GM21576 (cell line): ENCODE measurements around the gene OR4D9.

Experiments
- ATAC-seq: cut with Tn5 transposase; IDR thresholded peaks from one replicate; pipeline ENCODE4 v1.9.1; 2021; ENCODE audit warnings: mild to moderate bottlenecking, moderate library complexity; ENCODE audit not compliant: unreplicated experiment

Gene OR4D9

DNA sequence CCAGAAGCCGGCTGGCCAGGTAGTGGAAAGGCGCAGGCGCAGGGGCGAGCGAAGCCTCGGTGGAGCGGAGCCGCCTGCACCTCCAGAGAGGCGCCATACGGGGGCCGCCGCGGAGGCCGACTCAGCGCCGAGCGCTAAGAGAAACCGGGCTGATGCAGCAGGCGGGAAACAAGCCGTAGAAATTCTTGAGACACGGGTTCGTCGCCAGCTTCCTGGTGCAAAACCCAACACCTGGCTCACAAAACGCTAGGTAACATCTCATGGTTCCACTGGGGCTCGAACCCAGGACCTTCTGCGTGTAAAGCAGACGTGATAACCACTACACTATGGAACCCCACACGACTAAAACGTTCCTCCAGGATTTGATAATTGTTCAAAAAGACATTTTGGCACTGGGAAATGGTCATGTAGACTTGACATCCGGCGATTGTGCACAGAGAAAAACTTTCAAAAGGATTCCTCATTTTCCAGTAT, 39.1 kb downstream of the OR4D9 start:
- ATAC-seq, result peak; percentile 86

DNA sequence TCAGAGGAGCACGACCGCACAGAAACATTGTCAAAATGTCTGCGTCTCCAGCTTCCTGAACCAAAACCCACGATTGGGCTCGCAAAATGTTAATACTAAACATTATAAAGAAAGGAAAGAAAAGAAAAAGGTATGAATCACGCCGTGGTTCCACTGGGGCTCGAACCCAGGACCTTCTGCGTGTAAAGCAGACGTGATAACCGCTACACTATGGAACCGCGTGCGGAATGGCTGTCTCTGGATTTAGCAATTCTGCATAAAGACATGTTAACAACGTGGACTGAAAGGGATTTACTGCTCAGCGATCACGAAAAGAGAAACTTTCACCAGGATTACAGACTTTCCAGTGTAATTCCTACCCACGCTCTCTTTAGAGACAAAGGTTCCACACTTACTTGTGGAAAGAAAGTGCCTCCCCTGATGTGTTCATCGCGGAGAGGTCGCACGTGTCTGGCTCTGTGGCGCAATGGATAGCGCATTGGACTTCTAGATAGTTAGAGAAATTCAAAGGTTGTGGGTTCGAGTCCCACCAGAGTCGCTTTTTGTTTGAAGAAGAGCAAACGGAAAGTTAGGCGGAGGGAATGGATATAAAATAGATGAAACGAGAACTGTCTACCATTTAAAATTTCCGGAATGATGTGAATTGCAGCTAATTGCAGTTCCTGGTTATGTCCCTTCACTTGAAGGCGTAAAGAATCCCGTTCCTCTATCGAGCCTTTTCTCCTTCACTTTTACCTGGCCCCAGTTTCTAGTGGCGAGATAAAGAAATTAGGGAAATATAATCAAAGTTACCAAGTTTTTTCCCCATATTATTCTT, 39.7 kb downstream of the OR4D9 start:
- ATAC-seq, result peak; percentile 37

DNA sequence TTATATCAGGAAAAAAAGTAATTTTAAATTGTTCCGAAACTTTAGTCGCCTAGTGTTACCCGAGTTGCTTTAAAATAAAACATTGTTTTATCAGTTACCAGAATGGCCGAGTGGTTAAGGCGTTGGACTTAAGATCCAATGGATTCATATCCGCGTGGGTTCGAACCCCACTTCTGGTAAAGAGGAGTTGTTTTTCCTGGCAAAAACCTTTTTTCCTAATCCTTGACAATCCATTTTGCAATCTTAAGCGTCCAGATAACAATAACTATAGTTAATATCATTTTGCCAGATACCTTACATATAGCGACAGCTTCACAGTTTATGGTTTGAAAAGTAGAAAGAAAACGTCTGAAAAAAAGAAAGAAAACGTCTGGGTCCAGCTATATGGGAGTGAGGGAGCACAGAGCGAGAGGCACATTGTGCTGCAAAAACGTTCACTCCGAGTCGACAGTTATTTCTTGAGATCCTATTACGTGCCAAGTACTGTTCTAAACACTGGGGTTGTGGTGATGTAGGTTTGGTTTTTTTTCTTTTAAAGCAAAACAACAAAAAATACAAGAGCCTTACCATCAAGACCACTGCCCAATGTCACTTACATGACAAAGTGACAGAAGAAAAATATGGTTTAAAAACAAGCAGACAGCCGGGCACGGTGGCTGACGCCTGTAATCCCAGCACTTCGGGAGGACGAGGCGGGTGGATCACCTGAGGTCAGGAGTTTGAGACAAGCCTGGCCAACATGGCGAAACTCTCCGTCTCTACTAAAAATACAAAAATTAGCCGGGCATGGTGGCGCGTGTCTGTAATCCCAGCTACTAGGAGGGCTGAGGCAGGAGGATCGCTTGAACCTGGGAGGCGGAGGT, 40.6 kb downstream of the OR4D9 start:
- ATAC-seq, result no peak

DNA sequence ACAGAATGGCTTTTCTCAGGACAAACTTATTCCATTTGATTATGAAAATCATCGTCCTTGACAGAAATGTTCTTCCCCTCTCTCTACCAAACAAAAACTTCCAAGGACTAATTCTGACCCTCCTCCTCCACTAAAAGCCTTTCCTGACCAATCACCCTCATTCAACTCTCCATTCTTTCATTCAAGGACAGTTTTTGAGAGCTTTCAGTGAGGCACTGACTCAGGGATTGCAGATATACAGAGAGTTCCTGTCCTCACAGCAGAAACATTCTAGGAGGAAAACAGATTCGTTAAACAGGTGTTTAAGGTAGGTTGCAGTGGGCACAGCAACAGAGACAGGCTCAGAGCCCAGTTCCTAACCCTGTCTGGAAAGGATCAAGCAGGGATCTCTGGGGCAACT, 41.5 kb downstream of the OR4D9 start:
- no peak for ATAC-seq

DNA sequence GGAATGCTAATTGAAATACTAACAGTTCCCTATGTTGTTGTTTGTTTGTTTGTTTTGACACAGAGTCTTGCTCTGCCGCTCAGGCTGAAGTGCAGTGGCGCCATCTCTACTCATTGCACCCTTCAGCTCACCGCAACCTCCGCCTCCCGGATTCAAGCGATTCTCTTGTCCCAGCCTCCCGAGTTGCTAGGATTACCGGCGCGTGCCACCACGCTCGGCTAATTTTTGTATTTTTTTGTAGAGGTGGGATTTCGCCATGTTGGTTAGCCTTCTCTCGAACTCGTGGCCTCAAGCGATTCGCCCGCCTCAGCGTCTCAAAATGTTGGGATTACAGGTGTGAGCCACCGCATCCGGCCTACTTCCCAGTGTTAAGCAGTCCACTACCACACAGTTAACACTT, 42.0 kb downstream of the OR4D9 start:
- no peak for ATAC-seq

DNA sequence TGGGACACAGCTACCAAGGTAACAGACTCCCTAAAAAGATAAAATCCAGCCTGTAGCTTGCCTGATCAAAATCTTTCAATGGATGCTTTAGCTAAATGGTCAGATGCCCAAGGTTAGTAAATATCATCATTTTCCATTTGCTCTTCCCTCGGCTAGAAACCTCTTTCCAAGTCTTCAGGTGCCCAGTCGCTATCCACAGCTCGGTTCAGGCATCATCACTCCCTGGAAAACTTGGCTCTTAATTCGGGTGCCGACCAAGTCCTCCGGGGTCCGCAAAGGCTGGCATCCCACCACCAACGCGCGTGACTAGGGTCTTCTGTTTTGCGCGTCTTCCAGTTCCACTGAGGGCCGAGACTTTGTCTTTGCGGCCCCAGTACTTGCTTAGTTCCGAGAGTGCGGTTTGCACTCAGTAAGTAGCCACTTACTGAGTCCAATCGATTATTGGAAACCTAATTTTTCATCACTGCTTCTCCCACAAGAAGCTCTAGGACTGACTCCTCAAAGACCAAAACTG, 44.3 kb downstream of the OR4D9 start:
- no peak for ATAC-seq

DNA sequence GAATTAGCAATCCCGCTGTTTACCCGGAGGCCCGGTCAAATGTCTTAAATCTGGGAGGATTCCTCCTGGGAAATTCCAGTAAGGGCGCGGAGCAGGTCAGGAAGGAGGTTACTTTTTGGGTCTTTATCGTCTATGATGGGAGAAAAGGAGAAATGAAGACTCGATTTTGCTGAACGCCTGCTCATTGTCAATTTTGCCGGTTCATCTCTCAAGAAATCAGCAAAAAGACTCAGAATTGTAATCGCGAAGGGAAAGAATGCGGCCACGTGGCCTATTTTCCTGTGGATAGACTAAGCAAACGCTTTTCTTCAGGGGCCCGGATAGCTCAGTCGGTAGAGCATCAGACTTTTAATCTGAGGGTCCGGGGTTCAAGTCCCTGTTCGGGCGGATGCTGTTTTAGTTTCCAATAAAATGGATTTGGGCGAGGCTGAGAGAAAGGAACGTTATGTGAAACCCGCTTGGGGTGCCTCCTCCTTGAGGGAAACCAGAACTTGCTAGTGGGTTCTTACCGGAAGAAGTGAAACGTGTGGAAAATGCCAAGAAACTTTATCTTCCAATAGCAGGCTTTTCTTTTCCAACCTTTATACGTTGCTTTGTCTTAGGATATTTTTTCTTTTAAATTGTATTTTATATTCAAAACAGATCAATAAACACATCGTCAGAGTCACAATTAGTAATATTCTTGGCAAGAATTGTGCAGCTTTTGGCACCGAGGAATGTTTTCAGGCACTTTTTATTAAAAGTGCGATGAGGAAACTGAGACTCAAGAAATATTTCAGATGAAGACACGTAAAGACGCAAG, 45.0 kb downstream of the OR4D9 start:
- no peak for ATAC-seq

DNA sequence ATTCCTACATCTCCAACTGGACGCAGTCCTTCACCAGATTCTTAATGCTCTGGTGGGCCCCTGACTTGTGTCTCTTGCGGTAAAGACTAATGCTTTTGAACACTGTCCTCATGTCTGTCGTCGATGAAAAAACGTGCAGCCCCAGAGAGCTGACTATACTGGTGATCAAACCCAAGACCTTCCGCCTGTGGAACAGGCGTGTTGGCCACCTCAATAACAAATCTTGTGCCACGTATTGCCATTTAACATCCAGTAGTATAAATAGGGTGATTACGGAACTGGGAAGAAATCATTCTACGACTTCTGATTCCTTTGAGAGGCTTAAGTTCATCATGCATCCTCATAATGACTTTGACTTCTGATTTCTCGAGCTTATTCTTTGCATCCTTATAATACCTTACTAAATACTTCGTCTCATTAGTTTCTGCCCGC, 45.6 kb downstream of the OR4D9 start:
- ATAC-seq, result peak; percentile 12

DNA sequence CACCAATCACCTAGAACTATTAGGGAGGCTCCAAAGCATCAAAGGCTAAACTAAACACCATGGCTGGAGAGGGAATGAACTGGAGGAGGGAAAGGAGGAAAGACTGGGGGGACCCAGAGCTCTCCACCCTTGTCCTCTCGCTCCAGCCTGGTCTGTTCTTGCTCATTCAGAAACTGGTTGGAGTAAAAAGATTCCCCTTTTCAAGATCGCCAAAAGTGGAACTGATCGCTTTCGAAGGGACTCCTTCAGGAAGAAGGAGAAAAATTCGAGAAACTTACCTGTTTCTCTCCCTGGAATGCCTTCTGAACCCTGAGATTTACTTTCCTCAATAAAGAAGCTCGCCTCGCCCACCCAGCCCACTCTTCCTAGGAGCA, 46.9 kb downstream of the OR4D9 start:
- ATAC-seq, result no peak

DNA sequence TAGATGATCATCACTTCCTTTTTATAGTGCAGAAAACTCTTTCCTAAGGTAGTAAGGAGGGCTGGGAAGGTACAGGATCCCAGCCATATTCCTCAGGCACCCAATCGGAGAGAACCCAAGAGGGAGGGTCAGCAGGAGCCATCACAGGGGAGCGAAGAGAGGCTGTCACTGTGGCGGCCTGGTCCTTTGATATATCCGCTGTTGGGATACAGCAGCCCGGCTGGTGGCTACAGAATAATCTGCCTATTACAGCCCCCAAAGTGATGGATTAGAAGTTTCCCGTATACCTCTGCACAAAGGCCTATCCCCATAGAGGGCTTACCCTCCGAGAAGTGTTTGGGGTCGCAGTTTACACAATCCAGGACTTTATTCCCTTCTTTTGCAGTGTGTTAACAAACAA, 48.5 kb downstream of the OR4D9 start:
- no peak for ATAC-seq

DNA sequence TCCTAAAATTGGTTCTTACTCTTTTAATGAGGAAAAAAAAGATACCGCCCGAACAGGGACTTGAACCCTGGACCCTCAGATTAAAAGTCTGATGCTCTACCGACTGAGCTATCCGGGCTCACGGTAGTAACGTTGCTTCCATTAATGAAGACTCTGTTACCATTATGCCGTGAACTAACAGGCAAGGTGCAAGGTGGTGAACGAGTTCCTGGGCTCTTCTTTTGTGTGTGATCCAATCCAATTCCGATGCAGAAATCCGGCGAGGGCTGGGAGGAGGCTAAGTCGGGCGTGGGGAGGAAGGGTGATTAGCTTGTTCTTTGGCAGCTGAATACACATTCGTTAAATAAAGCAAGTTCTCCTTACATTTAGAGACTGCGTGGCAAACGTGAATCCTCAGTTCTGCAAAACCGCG, 49.0 kb downstream of the OR4D9 start:
- peak; percentile 34 for ATAC-seq

DNA sequence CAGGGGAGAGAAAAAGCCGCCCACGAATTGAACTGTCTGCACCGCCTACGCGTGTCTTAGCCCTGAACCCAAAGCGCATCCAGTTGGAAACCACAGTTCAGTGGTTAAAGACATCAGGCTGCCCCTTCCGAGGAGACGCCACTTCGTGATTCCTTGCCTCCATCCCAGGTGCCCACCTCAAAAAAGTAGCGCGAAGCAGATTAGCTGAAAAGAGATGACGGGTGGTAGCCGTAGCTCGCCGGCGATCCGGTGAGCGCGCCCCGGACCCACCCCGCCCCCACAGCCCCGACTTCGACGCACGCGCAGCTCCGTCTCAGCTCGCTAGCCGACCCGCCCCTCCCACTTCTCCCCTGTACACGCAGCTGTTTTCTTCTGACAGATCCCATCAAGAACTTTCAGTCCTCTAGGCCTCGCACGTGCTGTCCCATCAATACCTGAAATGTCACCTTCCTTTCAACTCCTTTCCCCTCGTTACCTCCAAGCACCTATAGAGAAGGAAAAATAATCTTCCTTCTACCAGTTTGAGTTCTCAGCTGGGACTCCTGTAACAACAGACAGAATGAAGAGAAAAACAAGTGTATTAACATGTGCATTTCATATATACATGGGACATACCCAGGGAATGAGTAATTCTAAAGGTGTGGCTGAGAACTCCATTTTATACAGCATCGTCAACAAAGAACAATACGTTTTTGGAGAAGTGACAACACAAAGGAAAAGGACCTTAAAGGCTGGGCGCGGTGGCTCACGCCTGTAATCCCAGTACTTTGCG, 49.5 kb downstream of the OR4D9 start:
- peak; percentile 41 for ATAC-seq

DNA sequence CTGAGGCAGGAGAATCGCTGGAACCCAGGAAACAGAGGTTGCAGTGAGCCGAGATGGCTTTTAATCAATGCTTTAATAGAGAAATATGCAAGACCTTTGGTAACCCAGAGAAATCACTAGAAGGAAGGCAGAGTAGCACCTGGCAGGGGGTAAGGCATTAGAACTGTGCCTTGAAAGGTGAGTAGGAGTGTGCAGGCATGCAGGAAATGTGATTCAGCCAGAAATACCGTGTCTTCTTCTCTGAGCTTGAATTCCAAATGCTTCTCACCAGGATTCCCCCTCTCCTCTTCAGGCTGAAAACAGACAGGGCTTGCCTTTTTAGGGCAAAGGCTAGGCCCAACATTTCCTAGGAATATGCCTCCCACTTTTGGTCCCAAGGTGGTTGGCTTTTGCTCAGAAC, 51.0 kb downstream of the OR4D9 start:
- ATAC-seq, result no peak
